ENCODE measurements around the gene MRAP2.
"Not testable (repeated sequence)": the region's sequence is repeated elsewhere in the genome, so short reads cannot be mapped to it uniquely, and the experiment has no call there.

The MRAP2 gene

GRCh38 chr6:84077645-84078044 lies 44.1 kb downstream of the MRAP2 start:
- no peak for DNase-seq (ENCODE audit: low read depth)

DNA sequence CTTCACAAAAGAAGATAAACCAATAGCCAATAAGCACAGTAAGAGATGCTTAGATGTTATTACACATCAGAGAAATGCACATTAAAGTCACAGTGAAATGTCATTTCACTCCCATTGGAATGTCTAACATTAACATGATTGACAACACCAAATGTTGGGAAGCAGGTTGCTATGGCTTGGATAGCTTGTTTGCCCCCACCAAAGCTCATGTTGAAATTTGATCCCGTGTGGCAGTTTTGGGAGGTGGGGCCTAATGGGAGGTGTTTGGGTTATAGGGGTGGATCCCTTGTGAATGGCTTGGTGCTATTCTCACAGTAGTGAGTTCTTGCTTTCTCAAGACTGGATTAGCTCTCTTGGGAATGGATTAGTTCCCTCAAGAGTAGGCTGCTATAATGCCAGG lies 44.8 kb downstream of the MRAP2 start:
- DNase-seq (ENCODE audit: low read depth): no peak

GRCh38 chr6:84081222-84081621 lies 47.6 kb downstream of the MRAP2 start:
- no peak for DNase-seq (ENCODE audit: low read depth)

DNA sequence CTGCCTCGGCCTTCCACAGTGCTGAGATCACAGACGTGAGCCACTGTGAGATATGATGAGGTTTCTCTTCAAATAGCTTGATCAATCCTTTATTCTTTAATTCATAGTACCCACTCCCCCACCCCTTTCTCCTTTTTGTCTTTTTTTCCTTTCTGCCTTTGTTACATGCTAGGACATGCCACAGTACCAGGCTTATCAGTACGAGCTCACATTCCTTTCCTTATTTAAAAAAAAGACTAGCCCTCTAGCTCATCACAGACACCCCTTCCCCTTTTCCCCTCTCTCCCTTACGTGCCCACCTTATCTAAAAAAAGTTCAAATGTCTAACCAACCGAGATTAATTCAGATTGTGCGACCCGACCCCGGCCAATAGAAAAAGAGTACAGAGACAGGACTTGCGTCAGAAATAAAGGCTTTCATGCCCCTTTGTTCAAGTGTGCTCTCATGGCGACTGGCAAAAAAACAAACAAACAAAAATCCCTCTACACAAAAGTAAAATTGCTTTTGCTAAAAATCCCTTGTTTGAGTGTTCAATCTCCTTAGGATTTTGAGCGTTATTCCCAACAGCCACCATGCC lies 49.2 kb downstream of the MRAP2 start:
- no peak for DNase-seq (ENCODE audit: low read depth)

- DNase-seq (ENCODE audit: low read depth): not testable (repeated sequence)
Measured at GRCh38 chr6:84084705-84085104, 51.1 kb downstream of the MRAP2 start.

DNA sequence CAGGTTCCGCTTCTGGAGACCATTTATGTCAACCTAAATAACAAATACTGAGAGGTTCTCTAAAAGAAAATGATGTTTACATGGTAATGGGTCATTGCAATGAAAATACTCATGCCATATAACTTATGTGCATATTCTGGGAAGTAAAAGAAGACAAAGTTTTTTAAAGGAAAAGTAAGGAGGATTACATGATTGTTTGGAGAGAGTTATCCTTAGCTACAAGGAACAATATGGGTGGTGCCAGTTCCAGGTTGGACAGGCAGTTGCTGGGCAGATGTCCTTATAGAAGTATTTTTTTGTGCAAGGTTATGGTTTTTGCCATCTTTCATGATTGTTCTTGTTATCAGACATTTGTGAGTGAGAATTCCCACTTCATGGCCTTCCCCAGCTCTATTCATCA lies 52.5 kb downstream of the MRAP2 start:
- no peak for DNase-seq (ENCODE audit: low read depth)

DNA sequence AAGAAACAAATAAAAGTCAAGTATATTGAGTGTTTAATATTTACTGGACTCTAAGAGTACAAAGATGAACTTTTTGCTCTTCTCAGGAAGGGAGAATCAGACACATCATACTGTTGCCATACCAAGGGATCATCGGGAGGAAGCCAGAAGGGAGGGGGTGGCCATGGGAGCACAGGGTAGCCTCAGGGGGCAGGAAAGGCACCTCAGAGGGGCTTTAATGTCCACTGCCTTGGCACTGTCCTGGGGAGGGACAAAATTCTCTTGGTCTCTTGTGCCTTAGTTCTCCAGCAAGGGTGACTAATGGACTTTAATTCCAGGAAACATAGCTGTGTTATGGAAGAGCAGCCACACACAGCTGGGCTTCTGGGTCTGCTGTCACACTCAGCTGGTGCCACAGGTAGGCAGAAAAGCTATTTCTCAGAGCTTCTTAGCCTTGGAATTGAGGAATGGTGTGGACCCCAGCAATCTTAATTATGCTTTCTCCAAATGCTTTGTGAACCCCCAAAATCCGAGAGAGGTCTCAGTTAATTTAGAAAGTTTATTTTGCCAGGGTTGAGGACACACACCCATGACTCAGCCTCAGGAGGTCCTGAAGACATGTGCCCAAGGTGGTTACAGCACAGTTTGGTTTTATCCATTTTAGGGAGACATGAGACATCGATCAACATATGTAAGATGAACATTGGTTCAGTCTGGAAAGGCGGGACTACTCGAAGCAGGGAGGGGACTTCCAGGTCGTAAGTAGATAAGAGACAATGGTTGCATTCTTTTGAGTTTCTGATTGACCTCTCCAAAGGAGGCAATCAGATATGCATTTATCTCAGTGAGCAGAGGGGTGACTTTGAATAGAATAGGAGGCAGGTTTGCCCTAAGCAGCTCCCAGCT lies 53.2 kb downstream of the MRAP2 start:
- DNase-seq (ENCODE audit: low read depth): no peak

DNA sequence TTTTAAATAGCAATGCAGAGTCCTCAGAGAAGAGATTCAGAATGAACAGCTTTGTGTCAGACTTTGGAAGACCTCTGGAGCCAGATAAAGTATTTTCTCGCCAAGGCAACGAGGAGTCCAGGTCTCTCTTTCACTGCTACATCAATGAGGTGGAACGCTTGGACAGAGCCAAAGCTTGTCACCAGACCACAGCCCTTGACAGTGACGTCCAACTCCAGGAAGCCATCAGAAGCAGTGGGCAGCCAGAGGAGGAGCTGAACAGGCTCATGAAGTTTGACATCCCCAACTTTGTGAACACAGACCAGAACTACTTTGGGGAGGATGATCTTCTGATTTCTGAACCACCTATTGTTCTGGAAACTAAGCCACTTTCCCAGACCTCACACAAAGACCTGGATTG lies 55.5 kb downstream of the MRAP2 start:
- no peak for DNase-seq (ENCODE audit: low read depth)

- no peak for DNase-seq (ENCODE audit: low read depth)
Measured at GRCh38 chr6:84089552-84089951, 56.0 kb downstream of the MRAP2 start.

DNA sequence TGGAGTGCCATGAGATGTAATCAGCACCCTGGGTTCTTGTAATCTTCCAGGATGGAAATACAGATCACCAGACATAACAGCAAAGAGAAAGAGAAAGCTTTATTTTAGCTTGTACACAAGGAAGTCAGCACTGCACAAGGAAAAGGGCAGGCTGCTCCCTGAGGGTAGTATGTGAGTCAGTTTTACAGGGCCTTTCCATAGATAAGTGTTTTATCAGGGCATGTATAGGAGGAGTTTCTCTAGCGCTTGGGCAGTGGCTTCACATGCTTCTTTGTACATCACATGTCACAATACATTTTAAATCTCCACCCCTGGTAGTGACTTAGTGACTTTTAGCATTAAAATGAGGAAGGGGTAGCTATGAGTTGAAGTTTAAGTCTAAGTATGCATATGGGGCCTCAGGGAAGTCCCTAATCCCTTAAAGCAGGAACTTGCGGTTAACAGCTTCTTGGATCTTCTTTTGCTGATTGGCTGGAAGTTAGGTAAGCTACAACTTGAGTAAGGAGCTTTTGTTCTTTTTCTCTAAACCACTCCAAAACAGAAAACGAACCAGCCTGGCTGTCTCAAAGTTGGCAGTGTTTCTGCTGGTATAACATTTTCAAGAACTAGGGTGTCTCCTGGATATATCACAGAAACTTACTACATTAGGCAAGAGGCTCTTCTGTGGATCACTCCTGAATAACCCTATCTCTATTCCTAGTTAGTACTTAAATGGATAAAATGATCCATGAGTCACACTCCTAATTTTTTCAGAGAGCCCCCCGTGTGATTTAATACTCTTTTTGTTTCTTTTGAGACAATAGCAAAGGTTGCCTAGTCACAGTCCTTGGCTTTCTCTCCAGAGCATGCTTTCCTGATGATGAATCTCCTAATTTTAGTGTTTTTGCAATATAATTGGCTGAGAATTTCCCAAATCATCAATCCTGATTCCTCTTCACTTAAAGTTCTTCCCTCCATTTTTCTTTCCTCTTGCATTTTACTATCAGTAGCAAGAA lies 60.2 kb downstream of the MRAP2 start:
- peak; percentile 43 for DNase-seq (ENCODE audit: low read depth)

DNA sequence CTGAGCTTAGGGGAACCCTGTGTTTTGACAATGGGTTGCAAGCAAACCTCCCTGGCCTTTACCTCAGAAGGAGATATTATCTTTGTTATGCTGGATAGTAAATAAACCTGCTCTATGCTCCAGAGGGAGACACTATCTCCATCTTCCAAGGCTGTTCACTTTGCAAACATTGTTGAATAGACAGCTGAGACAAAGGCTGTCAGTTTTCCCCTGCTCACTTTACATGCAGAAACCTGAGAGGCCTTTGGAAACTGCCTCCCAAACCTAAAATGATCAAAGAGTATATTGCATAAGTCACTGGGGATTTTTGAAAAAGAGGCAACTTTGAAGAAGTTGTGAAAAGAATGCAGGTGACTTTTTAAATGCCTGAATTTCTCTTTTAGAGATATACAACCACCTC lies 61.6 kb downstream of the MRAP2 start:
- DNase-seq (ENCODE audit: low read depth): no peak

DNA sequence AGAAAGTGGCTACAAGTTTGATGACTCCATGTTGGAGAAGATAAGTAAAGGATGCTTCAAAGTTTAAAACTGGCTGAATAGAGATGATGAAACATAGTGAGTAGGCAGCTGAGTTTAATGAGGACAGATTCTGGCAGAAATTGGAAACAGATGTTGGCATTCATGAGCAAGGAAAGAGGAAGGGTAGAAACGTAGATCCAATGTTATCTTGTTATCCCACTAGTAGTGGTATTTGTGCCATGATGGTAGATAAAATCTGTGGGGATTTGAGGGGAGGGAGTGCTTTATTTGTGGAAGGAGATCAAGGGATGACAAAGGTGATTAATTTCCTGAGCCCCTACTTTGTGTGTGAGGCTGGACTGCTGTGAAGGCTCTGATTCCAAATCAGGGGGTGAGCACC lies 69.5 kb downstream of the MRAP2 start:
- DNase-seq (ENCODE audit: low read depth): peak; percentile 75

- DNase-seq (ENCODE audit: low read depth): peak; percentile 51
Measured at GRCh38 chr6:84105215-84105924, 71.8 kb downstream of the MRAP2 start.

DNA sequence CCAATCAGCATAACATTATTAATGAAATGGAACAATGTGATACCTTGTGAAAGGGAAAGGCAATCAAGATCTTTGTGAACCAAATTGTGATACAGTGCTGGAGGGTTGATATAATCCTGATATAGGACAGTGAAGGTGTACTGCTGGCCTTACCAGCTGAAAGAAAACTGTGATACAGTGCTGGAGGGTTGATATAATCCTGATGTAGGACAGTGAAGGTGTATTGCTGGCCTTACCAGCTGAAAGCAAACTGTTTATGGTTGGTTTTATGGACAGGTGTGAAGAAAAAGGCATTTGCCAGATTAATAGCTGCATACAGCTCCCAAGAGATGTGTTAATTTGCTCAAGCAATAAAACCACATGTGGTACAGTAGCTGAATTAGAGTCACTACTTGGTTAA lies 73.9 kb downstream of the MRAP2 start:
- no peak for DNase-seq (ENCODE audit: low read depth)

- not testable (repeated sequence) for DNase-seq (ENCODE audit: low read depth)
Measured at GRCh38 chr6:84111351-84111750, 77.8 kb downstream of the MRAP2 start.

- DNase-seq (ENCODE audit: low read depth): not testable (repeated sequence)
Measured at GRCh38 chr6:84114933-84115594, 81.5 kb downstream of the MRAP2 start.

DNA sequence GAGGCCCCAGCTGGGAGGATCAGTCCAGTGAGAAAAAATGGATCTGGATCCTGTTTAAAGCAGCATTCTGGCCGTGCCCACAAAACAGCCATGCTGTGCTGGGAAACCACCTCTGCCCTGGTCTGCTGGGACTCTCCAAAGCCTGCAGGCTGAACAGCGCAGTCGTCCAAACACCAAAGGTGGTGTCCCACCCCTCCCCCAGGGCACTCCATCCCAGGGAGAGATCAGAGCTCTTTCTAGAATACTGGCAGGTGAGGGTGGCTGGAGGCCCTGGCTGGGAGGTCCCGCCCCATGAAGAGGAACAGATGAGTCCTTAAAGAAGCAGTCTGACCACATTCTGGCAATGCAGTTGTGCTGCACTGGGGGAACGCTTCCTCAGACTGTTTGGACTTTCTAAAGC lies 84.6 kb downstream of the MRAP2 start:
- no peak for DNase-seq (ENCODE audit: low read depth)

DNA sequence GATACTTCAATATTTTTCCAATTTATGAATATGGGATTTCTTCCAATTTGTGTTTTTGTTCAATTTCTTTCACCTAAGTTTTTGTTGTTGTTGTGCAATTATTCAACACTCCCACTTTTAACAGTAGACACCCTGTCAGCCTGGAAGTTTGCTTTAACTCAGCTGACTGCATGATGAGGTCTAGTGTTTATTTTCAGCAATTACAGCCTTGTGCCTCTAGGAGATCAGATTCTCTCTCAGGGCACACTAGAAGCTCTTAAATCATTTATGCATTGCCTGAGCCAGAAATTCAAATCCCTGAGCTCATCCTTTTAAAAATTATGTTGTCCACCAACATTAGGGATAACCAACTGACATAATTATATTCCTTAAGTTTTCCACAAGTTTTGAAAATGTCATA lies 85.7 kb downstream of the MRAP2 start:
- DNase-seq (ENCODE audit: low read depth): no peak

- DNase-seq (ENCODE audit: low read depth): no peak
Measured at GRCh38 chr6:84123186-84123585, 89.6 kb downstream of the MRAP2 start.

DNA sequence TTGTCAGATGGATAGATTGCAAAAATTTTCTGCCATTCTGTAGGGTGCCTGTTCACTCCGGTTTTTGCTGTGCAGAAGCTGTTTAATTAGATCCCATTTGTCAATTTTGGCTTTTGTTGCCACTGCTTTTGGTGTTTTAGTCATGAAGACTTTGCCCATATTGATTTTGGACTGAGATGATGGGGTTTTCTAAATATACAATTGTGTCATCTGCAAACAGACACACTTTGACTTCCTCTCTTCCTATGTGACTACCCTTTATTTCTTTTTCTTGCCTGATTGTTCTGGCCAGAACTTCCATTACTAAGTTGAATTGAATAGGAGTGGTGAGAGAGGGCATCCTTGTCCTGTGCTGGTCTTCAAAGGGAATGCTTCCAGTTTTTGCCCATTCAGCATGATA lies 96.0 kb downstream of the MRAP2 start:
- DNase-seq (ENCODE audit: low read depth): not testable (repeated sequence)

DNA sequence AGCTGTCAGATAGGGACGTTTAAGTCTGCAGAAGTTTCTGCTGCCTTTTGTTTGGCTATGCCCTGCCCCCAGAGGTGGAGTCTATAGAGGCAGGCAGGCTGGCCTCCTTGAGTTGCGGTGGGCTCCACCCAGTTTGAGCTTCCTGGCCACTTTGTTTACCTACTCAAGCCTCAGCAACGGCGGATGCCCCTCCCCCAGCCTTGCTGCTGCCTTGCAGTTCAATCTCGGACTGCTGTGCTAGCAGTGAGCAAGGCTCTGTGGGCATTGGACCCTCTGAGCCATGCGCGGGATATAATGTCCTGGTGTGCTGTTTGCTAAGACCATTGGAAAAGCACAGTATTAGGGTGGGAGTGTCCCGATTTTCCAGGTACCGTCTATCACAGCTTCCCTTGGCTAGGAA lies 99.8 kb downstream of the MRAP2 start:
- not testable (repeated sequence) for DNase-seq (ENCODE audit: low read depth)

Measured in EH (cell line).